Measurements from ENCODE around the gene BCAT1.
"Not testable (repeated sequence)": the region's sequence is repeated elsewhere in the genome, so short reads cannot be mapped to it uniquely, and the experiment has no call there.

Gene BCAT1

GRCh38 chr12:24822121-24822899, 126.6 kb downstream of the BCAT1 start:
- H3K4me3 ChIP-seq (ENCODE audit: low read length), result no peak overlapping the region
- peak; percentile 49 for DNase-seq (ENCODE audit: low read depth)
- TF ChIP-seq, protein P1, sequence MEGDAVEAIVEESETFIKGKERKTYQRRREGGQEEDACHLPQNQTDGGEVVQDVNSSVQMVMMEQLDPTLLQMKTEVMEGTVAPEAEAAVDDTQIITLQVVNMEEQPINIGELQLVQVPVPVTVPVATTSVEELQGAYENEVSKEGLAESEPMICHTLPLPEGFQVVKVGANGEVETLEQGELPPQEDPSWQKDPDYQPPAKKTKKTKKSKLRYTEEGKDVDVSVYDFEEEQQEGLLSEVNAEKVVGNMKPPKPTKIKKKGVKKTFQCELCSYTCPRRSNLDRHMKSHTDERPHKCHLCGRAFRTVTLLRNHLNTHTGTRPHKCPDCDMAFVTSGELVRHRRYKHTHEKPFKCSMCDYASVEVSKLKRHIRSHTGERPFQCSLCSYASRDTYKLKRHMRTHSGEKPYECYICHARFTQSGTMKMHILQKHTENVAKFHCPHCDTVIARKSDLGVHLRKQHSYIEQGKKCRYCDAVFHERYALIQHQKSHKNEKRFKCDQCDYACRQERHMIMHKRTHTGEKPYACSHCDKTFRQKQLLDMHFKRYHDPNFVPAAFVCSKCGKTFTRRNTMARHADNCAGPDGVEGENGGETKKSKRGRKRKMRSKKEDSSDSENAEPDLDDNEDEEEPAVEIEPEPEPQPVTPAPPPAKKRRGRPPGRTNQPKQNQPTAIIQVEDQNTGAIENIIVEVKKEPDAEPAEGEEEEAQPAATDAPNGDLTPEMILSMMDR (conservative IDR thresholded peaks at IDR 0.05; ENCODE audit: low read depth, low read length), result no peak

GRCh38 chr12:24821691-24822090, 127.2 kb downstream of the BCAT1 start:
- TF ChIP-seq, protein P1 (conservative IDR thresholded peaks at IDR 0.05; ENCODE audit: low read depth, low read length), result no peak
- H3K4me3 ChIP-seq (ENCODE audit: low read length), result no peak overlapping the region
- no peak for DNase-seq (ENCODE audit: low read depth)

GRCh38 chr12:24820872-24821271, 128.0 kb downstream of the BCAT1 start:
- DNase-seq (ENCODE audit: low read depth), result peak; percentile 84
- no peak overlapping the region for H3K4me3 ChIP-seq (ENCODE audit: low read length)
- TF ChIP-seq, protein P1 (conservative IDR thresholded peaks at IDR 0.05; ENCODE audit: low read depth, low read length), result no peak

DNA sequence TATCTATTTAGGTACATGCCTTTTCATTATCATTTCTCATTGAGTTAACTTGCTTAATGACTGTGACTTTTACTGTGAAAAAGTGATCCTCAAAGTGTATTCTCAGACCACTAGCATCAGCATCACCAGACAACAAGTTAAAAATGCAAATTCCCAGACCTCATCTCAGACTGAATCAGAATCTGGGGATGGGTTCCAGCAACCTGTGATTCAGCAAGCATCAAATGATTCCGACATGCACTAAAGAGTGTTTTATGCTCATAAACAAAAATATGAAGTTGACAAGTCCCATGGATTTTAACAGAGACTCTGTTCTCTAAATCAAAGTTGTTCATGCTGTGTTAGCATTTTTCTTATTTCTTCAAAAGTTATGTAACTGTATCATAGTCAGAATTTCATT, 130.6 kb downstream of the BCAT1 start:
- no peak for DNase-seq (ENCODE audit: low read depth)
- no peak overlapping the region for H3K4me3 ChIP-seq (ENCODE audit: low read length)
- TF ChIP-seq, protein P1 (conservative IDR thresholded peaks at IDR 0.05; ENCODE audit: low read depth, low read length), result no peak

DNA sequence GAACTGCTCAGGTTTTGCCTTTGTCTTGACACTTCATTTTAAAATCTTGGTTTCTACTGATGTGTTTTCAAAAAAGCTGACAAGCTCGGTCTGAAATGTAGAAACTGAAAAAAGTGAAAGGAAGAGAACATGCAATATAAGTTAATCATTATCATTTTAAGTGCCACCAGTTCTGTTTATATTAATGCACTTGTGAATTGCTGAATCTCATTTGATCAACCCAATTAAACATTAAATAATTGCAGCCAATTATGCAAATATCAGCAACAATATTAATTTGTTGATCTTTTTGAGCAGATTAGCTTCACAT, 133.8 kb downstream of the BCAT1 start:
- no peak for DNase-seq (ENCODE audit: low read depth)
- H3K4me3 ChIP-seq (ENCODE audit: low read length), result no peak overlapping the region
- TF ChIP-seq, protein P1 (conservative IDR thresholded peaks at IDR 0.05; ENCODE audit: low read depth, low read length), result no peak

- TF ChIP-seq, protein P1 (conservative IDR thresholded peaks at IDR 0.05; ENCODE audit: low read depth, low read length), result no peak
- no peak overlapping the region for H3K4me3 ChIP-seq (ENCODE audit: low read length)
- DNase-seq (ENCODE audit: low read depth), result no peak
Measured at GRCh38 chr12:24814379-24815113, 134.4 kb downstream of the BCAT1 start.

GRCh38 chr12:24810378-24810777, 138.5 kb downstream of the BCAT1 start:
- no peak for DNase-seq (ENCODE audit: low read depth)
- TF ChIP-seq, protein P1 (conservative IDR thresholded peaks at IDR 0.05; ENCODE audit: low read depth, low read length), result no peak
- H3K4me3 ChIP-seq (ENCODE audit: low read length), result no peak overlapping the region

- DNase-seq (ENCODE audit: low read depth); H3K4me3 ChIP-seq (ENCODE audit: low read length): not testable (repeated sequence)
Measured at GRCh38 chr12:24809306-24809705, 139.6 kb downstream of the BCAT1 start.

Measured in retinal pigment epithelial cell (primary cell).